ENCODE results near the gene PARD3.

DNA sequence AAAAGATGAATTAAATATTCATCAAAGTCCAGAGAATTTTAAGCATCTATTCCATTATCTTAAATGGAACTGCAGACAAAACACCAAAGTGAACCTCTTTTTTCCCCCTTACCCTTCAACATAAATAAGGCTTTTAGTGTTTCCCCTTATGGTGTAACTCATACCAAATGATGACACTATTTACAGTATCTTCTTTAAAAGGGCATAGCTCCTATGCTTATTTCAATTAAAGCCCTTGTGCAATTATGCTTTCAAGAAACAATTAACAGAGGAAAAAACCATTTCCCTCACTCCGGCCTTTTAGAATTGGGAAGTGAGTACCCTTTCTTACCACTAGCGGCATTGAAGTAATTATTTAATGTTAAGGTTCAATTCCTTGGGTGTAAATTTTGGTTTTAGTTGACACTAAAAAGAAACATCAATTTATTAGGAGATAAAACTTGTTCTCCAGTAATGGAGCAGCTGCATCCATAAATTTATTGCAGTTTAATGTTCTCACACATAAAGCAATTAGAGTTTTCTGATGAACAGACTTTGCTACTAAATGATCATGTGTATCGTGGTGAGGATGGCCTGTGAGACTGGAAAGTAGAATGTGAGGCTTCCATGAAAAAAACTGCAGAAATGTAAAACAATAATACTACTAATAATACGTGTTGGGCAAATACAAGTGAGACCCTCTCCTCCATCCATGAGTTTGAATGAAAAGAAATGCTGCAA, 661.3 kb downstream of the PARD3 start:
- TF ChIP-seq, protein P1, sequence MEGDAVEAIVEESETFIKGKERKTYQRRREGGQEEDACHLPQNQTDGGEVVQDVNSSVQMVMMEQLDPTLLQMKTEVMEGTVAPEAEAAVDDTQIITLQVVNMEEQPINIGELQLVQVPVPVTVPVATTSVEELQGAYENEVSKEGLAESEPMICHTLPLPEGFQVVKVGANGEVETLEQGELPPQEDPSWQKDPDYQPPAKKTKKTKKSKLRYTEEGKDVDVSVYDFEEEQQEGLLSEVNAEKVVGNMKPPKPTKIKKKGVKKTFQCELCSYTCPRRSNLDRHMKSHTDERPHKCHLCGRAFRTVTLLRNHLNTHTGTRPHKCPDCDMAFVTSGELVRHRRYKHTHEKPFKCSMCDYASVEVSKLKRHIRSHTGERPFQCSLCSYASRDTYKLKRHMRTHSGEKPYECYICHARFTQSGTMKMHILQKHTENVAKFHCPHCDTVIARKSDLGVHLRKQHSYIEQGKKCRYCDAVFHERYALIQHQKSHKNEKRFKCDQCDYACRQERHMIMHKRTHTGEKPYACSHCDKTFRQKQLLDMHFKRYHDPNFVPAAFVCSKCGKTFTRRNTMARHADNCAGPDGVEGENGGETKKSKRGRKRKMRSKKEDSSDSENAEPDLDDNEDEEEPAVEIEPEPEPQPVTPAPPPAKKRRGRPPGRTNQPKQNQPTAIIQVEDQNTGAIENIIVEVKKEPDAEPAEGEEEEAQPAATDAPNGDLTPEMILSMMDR (IDR thresholded peaks at IDR 0.05; ENCODE audit: extremely low read depth in 1 of 2, insufficient read depth in 1 of 2, low read depth in 1 of 2, low read length in 2 of 2), result no peak
- no peak for TF ChIP-seq POLR2AphosphoS5 (IDR thresholded peaks at IDR 0.05; ENCODE audit: insufficient read depth, low read depth, low read length)
- no peak for TF ChIP-seq POLR2A (IDR thresholded peaks at IDR 0.05; ENCODE audit: low read depth, low read length)
- no peak for TF ChIP-seq EZH2 (IDR thresholded peaks at IDR 0.05; ENCODE audit: borderline replicate concordance, low read depth, low read length, severe bottlenecking)
